Middle frontal gyrus (tissue), 1 donor: ENCODE data around the gene FAM186B.
"Not testable (repeated sequence)": the region's sequence is repeated elsewhere in the genome, so short reads cannot be mapped to it uniquely, and the experiment has no call there.

Experiments
- DNase-seq: peaks from one replicate; pipeline ENCODE4 v3.0.0-alpha.2; 2015; ENCODE audit warnings: low spot score; ENCODE audit errors: extremely low spot score

The FAM186B gene

DNA sequence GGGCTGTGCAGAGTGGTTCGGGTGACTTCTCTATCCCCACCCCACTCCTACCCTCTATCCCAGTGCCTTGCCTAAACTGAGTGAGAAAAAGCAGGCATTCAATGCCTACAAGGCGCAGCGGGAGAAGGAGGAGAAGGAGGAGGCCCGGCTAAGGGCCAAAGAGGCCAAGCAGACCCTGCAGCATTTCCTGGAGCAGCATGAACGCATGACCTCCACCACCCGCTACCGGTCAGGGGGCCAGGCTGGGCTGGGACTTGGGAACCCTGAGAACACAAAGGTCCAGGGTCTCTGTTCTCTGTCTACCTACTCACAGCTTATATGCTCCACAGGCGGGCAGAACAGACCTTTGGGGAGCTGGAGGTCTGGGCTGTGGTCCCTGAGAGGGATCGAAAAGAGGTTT, 29.6 kb upstream of the FAM186B start:
- no peak for DNase-seq

DNA sequence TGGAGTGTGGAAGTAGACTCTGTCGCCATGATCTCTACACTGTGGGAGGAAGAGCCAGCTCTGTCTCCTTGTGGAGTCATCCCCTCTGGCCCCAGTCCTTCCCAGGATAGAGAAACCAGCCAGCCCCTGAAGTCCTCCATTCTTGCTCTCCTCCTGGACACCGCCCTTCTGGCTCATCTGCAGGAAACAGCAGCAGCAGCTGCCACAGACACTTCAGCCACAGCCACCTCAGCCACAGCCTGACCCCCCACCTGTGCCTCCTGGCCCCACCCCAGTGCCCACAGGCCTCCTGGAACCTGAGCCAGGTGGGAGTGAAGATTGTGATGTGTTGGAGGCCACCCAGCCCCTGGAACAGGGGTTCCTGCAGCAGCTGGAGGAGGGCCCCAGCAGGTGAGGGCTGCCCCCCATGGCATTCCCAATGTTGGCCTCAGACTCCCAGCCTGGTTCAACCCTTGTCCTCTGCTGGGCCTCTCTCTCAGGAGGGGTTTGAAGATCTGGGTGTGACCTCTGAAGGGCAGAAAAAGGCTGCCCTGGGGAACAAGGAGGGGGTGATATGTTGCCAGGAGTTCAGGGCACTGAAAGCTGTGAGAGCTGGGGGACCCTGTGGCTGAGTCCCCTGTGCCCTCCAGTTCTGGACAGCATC, 28.4 kb upstream of the FAM186B start:
- no peak for DNase-seq

DNA sequence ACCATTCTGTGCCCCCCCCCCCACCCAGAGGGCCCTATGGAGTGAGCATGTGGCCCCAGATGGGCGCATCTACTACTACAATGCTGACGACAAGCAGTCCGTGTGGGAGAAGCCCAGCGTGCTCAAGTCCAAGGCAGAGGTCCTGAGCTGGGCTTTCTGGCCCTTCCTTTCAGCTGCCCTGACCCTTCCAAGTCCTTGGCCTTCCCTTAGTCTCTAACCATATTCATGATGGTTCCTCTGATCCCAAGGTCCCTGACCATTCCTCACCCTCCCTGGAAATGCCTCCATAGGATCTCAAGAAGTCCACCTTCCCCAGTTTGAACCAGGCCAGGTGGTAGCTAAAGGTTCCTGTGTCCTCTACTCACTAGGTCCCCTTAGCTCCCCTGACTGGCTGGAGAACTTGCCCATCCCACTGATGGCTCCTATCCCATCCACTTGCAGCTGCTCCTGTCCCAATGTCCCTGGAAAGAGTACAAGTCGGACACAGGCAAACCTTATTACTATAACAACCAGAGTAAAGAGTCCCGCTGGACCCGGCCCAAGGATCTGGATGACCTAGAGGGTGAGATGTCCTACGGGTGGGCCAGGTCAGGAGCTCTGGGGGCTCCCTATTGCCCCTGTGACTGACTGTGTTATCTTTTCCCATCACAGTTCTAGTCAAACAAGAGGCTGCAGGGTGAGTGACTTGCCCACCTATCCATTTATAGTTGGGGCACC, 27.7 kb upstream of the FAM186B start:
- no peak for DNase-seq

DNA sequence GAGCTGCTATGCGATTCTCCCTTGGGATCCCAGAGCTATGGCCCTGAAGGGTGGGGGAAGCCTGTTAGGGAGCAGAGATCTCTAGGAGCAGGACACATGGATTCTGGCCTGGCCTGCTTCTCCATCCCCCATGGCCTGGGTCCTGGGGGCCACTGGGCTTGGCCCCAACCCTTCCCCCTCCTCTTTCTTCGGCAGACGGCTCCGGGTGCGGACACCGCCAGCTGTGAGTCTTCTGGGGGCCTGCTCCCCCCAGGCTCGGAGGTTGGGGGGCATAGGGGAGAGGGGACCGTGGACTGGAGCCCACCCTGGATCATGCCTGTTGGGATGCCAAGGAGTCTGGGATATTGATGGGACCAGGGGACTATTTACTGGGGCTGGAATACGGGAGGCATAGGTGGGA, 27.0 kb upstream of the FAM186B start:
- DNase-seq, result no peak

DNA sequence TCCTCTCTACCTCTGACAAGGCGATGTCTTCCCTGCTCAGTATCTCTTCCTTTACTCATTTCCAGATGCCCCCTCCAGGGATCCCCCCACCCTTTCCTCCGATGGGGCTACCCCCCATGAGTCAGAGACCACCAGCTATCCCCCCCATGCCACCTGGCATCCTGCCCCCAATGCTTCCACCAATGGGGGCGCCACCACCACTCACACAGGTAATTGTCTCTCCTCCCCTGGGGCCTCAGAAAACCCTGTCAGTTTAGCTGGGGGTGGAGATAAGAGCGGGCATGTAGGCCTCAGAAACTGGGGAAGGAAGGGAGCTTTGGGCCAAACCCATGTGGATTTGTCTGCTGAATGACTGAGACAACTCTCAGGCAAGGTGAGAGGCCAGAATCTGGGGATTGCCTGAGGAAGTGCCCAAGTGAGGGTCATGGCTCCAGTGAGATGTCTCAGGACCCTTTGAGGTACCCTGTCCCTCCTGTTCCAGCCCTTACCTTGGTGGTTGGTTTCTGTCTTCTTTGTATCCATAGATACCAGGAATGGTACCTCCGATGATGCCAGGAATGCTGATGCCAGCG, 26.0 kb upstream of the FAM186B start:
- DNase-seq, result no peak

DNA sequence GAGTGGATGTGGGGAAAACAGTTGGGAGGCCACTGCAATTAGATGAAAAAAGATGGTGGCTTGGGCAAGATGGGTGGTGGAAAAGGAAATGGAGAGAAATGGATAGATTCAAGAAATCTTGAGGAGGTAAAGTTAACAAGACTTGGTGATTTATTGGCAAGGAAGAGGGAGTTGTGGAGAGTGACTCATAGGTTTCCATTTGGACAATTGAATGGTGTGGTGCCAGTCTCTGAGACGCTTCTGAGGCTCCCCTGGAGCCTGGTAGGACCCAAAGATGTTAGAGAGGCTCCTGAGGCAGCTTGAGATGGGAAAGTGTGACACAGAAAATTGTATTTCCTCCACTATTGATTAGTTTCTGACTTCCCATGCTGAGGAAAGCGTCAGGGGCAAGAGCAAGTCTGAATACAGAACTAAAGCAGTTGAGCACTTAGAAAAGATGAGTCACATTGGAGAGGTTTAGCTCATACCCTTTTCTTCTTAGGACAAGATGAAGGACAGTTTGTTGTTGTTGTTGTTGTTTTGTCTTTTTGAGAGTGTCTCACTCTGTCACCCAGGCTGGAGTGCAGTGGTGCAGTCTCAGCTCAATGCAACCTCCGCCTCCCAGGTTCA, 22.4 kb upstream of the FAM186B start:
- DNase-seq, result no peak

DNA sequence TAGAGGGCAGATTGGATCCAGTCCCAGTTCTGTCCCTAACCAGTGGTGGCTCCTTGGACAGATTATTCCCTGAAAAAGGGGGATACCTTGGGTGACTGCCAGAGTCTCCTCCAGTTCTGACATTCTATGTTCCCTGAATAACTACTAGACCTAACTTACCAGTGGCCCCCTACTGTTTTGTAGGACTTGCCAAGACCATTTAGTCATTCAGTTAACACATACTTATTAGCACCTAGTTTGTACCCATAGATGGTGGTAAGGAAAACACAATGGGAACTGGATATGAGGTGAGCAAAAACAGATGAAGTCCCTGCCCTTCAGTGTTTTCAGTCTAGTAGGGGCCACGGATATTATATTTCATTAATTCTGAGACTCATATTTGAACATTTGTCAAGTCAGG, 21.4 kb upstream of the FAM186B start:
- DNase-seq, result no peak

DNA sequence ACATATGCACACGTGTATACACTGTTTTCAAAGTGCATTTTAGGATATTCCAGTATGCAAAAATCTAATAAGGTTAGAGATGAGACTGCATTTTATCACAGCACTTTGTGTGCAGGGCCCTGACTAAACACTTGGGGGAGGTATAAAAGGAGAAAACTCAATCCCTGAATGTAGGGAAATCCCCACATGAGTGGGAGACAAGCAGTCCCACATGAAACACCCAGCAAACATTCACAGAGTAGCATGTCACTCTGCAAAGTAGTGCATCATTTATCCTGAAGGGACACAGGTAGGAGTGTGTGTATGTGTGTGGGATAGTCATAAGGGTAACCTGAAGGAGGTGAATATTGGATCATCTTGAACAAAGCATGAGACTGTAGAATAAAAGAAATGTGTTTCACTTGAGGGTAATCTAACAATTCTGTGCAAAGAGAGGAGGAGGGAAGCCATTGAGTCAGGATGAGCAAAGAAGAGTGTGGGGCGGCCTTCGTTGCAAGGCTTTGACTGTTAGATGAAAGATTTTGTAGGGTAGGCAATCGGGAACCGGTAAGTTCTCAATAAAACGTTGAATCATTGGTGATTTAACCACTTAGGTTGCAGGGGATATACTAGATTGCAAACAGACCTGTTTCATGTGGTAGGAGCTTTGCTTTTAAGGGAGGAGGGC, 20.9 kb upstream of the FAM186B start:
- no peak for DNase-seq

DNA sequence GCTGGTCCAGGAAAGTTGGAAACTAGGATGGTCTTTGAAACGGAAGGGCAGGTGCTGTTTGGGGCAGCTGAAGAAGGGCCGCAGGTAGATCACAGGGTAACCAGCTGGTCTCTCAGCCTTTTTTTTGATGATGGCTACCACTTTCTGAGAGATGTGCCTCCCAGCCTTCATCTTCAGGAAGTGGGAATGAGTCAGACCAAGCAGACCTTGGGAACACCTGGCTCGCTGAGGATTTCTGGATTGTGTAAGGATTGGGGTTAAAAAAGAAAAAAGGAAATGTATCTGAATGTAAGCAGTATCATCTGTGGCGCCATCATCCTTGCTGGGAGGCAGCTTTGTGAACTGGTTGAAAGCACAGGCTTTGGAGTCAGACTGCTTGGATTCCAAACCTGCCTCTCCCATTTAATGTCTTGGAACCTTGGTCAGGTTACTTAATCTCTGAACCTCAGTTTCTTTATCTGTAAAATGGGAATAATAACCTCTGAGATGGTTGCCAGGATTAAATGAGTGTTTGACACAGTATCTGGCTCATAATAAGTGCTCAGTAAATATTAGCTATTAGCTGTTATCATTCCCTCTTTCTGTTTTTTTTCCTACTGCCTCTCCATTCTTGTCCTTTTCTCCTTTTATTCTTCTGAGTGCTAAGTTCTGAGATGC, 19.6 kb upstream of the FAM186B start:
- no peak for DNase-seq

DNA sequence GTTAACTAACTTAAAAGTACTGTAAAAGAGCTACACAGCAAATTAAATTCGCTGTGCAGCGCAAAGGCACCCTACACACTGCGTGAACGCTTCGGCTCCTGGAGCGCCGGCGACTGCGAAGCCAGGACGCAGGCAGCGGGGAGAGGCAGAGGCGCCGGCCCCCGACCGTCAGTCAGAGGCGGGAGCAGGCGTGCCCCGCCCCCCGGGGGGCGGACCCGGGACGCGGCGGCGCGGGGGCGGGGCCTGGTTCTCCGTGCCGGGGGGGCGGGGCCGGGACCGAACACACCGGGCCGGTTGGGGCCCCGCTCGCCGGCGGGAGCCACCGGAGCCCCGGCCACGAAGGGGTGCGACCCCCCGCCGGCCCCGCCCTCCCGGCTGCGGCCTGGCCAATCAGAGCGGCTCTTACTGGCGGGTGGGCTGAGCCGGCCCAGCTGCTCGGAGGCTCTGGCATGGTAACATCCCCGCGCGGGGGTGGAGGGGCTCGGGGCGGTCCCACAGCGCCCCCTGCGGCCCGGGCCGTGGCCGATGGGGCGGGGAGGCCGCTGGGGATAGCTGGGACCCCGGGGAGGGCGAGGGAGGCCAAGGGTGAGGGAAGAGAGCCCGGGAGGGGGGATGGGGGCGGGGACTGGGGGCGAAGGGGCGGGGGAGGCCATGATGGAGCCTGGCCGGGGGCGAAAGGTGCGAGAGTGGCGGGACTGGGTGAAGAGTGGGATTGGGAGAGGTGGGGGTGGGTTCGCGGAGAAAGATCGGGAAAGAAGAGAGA, 17.9 kb upstream of the FAM186B start, which contains the start of gene PRPF40B:
Gene PRPF40B, plus strand, starts transcription at position 420 of the 763 bp plus-strand sequence. Its CDS starts 30 bp downstream, at position 450.
- peak; percentile 73 for DNase-seq

DNA sequence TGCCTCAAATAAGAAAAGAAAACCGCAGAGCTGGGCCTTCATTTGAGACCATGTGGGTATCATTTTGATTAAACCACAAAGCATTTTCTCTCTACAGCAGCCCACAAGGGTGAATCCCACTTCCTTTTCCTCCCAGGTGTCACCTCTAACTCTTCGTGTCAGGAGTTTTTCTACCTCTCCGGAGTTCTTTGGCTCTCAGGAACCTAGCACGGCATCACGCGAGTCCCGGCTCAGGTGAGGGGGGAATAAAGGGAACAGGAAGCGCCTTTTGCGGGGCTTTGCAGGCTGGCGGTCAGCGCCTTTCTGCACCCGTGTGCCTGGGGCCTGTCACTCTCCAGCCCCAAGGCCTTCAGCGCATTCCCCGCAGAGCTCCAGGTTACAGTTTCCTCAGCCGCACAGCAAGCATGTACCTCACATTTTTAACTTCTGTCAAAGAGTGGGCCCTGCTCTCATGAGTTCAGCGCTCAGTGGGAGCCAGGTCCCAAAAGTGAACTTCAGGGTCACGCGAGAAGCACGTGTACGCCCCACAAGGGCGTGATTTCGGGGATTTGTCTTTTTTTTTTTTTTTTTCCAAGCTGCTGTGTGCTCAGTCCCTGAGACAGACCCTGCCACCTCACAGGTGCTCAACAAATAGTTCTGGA, 17.2 kb upstream of the FAM186B start:
- no peak for DNase-seq

DNA sequence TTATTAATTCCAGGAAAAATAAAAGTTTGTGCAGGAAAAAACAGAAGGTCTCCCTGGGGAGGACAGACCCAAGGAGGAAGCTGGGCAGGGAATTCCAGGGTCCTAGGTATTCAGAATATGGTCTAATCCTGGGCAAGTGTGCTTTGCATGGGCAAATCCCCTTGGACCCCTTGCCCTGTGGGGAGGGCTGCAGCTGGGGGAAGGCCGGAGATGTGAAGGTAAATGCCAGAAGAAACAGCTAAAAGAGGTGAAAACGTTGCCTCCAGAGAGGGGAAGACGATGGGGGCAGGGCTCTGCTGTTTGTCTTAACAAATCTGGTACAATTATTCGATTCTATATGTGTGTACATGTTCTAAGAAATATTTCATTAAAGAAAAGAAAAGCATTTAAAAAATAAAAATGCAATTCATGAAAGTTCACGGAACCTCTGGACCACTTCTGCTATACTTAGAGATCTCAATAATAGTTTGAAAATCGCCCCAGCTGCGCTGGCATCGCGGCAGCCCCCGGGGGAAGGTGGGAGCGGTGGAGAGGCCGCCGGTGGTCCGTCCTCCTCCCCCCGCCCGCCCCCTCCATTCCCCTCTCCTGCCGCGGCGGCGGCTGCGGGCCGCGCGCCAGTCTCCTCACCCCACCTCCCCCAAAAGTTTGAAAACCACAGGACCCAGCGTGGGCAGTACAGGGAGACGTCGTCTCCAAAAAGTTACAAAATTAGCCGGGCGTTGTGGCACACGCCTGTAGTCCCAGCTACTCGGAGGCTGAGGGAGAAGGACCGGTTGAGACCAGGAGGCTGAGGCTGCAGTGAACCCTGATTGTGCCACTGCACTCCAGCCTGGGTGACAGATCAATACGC, 16.4 kb upstream of the FAM186B start:
- no peak for DNase-seq

DNA sequence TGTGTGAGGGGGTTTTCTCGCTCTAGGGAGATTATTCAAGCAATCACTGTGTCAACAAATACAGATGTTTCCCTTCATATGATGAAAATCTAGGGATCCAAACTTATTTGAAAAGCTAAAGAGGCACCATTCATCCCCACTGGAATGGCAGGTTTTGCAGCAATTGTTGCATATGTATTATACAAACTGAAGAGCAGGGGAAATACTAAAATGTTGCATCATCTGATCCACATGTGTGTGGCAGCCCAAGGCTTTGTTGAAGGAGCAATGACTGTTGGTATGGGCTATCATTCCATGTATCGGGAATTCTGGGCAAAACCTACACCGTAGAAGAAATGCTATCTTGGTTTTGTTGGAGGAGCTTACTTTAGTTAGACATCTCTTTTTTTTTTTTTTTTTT, 13.8 kb upstream of the FAM186B start:
- DNase-seq, result no peak

DNA sequence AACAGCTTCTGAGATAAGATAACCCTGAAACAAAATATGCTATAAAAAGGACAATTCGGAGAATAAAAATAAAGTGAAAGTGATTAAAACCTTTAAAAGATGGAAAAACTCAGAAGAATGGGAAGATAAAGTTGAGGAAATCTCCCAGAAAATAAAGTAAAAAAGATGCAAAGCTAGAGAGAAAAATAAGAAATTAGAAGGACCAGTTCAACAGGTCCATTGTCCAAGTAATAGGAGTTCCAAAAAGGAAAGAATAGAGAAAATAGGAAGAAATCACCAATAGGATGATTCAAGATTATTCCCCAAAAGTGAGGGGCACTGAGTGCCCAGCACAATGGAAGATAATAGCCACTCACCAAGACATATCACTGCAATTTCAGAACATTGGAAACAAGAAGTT, 13.1 kb upstream of the FAM186B start:
- DNase-seq, result no peak

DNA sequence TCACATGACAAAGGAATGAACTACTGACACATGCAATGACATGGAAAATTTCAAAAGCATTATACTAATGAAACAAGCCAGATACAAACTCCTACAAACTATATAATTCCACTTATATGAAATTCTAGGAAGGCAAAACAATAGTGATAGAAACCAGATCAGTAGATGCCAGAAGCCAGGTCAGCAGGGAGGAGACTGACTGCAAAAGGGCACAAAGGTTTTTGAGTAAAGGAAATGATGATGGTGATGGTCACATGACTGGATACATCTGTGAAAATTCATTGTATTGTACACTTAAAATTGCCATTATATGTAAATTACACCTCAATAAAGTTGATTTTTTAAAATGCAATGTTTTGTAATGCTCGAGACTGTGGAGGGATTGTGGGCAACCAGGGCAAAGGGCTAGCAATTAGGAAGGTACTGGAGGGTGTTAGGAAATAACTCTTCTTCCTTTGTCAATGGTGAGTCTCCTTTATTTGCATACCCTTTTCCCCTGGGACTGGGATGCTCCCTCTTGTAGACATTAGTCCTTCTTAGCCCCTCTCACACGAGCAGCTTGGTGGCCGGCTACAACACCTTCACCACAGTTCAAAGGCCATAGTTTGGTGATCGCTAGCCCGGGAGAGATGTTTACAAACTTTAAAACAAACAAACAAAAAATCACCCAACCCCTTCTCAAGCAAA, 11.2 kb upstream of the FAM186B start:
- no peak for DNase-seq

DNA sequence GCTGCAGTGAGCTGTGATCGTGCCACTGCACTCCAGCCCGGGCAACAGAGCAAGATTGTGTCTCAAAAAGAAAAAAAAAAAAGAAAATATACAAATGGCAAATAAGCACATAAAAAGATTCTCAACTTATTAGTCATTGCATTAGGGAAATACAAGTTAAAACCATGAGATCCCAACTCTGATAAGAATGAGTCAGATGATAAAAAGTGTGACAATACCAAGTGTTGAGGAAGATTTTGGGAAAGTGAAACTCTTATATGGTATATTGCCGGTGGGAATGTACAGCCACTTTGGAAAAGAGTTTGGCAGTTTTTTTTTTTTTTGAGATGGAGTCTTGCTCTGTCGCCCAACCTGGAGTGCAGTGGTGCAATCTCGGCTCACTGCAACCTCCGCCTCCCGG, 10.3 kb upstream of the FAM186B start:
- DNase-seq, result no peak

DNA sequence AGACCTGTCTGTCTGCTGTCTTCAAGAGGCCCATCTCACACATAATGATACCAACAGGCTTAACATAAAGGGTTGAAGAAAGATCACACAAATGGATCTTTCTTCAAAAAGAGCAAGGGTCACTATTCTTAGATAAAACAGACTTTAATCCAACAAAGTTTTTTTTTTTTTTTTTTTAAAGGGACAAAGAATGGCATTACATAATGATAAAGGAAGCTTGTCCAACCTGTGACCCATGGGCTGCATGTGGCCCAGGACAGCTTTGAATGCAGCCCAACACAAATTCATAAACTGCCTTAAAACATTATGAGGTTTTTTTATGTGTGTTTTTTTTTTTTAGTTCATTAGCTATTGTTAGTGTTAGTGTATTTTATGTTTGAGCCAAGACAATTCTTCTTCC, 6.8 kb upstream of the FAM186B start:
- DNase-seq, result no peak

DNA sequence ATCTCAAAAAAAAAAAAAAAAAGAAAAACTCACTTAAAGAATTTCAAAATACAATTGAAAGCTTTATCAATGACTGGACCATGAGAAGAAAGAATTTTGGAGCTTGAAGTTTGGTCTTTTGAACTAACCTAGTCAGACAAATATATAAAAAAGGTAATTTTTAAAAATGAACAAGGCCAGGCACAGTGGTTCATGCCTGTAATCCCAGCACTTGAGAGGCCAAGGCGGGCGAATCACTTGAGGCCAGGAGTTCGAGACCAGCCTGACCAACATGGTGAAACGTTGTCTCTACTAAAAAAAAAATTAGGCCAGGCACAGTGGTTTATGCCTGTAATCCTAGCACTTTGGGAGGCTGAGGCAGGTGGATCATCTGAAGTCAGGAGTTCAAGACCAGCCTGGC, 5.3 kb upstream of the FAM186B start:
- not testable (repeated sequence) for DNase-seq

DNA sequence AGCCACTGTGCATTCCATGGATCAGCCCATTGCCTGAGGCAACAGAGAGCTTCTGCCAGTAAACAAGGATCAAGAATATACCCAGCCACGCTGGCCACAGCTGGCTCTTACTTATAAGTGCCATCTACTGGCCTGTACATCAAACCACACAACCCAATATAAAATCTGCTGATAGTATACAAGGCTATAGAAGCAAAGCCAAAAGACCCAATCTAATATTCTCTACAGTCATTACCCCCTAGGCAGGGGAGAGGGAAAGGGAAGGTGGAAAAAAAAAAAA, 4.4 kb upstream of the FAM186B start:
- no peak for DNase-seq
